Fibroblast of the aortic adventitia (primary cell): ENCODE measurements around the gene SPDYE3. TPM values are rescaled to one million over a fixed set of nuclear protein-coding genes. Genes with fewer than 3 reads are reported as not detected.

Source experiments
- DNase-seq: peaks from one replicate; pipeline ENCODE4 v3.0.0-alpha.2; 2010; ENCODE audit warnings: low read depth
- H3K4me3 ChIP-seq: 2 replicates; pipeline ENCODE4 v1.5.1; 2011; ENCODE audit warnings: low read depth, mild to moderate bottlenecking, control low read depth, low read length, moderate library complexity
- total RNA-seq: library from RNA; depleted of rRNA; stranded (reverse); fragments of >200 nt; gene quantifications from 2 replicates; pipeline ENCODE4 v1.2.3, GENCODE V29; 2012; ENCODE audit warnings: low replicate concordance
- TF ChIP-seq, protein P1 (sequence below): IDR thresholded peaks from 2 replicates; pipeline ENCODE4 v1.5.1; 2011; ENCODE audit warnings: mild to moderate bottlenecking, low read length, control low read depth, inconsistent platforms; ENCODE audit not compliant: insufficient read depth

The SPDYE3 gene
- total RNA-seq, 1 donor = not detected

DNA sequence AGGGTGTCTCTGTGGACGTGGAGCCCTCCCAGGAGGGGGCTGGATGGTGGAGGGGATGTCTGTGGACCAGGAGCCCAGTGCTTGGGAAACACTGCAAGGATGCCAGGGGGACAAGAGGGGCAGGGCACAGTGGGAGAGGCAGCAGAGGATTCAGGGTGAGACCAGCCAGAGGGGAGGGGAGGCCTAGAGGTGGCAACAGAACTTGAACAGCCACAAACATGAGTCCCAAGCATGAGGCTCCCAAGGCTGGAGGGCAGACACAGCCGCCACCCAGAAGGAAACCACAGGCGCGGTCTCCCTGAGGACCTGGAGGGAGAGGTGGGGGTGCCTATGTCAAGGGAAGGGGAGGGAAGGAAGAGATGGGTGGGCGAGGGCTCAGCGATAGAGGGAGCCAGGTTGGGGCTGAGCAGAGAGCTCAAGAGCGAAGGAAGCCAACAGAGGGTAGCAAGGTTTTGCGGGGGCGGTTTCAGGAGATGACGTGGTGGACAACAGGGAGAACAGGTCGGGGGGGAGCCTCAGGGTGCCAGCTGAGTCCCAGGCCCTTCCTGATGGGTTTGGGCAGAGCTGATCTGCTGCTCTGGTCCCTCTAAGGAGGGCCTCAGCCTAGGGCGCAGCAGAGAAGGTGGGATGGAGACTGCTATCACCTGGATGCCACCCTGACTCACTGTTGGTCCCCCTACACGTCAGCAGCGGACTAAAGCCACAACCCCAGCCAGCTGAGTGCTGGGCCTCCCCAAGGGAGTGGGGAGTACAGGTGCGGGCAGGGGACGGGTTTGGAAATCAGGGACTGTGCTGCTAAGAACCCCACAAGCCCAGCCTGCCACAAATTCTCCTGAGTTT lies 59.1 kb downstream of the SPDYE3 start:
- TF ChIP-seq, protein P1, sequence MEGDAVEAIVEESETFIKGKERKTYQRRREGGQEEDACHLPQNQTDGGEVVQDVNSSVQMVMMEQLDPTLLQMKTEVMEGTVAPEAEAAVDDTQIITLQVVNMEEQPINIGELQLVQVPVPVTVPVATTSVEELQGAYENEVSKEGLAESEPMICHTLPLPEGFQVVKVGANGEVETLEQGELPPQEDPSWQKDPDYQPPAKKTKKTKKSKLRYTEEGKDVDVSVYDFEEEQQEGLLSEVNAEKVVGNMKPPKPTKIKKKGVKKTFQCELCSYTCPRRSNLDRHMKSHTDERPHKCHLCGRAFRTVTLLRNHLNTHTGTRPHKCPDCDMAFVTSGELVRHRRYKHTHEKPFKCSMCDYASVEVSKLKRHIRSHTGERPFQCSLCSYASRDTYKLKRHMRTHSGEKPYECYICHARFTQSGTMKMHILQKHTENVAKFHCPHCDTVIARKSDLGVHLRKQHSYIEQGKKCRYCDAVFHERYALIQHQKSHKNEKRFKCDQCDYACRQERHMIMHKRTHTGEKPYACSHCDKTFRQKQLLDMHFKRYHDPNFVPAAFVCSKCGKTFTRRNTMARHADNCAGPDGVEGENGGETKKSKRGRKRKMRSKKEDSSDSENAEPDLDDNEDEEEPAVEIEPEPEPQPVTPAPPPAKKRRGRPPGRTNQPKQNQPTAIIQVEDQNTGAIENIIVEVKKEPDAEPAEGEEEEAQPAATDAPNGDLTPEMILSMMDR = no peak
- no peak overlapping the region for H3K4me3 ChIP-seq
- no peak for DNase-seq

DNA sequence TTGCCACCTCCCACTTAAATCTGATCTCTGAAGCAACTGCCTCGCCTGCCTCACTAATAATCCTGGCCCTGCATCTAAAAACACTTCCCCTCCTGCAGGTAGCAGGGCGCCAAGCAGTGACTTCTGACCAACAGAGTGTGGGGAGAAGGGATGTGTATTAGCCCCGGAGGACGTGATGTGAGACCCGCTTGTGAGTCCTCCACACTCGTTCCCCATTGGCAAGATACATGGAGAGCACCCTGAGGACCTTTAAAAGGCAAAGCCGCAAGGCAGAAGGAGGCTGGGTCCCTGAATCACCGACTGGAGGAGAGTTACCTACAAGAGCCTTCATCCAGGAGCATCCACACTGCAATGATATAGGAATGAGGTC lies 59.7 kb downstream of the SPDYE3 start:
- DNase-seq = no peak
- TF ChIP-seq, protein P1 = no peak
- no peak overlapping the region for H3K4me3 ChIP-seq

GRCh38 chr7:100367676-100368613 lies 60.4 kb downstream of the SPDYE3 start:
- H3K4me3 ChIP-seq = no peak overlapping the region
- TF ChIP-seq, protein P1 = no peak
- no peak for DNase-seq

- TF ChIP-seq, protein P1 = no peak
- DNase-seq = no peak
- no peak overlapping the region for H3K4me3 ChIP-seq
Measured at GRCh38 chr7:100369105-100369504, 61.6 kb downstream of the SPDYE3 start.

DNA sequence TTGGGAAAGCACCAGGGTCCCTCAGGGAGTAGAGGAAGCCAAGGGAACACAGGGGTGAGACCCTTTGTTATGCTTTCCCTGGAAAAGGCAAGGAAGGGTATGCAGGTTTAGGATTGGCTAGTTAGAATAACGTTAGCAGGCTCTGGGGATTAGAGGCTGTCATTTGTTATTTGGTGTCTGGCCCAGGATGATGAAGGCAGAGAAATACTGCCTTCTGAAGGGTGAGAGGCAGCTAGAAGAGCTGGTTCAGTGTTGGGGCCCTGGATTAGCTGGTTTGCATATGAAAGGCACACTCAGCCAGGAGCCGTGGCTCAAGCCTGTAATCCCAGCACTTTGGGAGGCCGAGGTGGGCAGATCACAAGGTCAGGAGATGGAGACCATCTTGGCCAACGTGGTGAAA lies 62.8 kb downstream of the SPDYE3 start:
- TF ChIP-seq, protein P1 = no peak
- no peak for DNase-seq
- H3K4me3 ChIP-seq = no peak overlapping the region

DNA sequence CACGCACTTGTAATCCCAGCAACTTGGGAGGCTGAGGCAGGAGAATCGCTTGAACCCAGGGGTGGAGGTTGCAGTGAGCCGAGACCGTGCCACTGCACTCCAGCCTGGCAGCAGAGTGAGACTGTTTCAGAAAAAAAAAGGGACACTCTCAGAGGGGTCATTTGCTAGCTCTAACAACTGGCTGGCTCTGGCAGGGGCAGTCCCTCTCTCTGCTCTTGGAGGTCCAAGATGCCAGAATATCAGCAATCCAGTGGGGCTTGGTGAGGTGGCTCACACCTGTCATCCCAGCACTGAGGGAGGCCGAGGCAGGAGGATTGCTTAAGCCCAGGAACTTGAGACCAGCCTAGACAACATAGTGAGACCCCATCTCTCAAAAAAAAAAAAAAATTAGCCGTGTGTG lies 63.2 kb downstream of the SPDYE3 start:
- TF ChIP-seq, protein P1 = no peak
- DNase-seq = no peak
- no peak overlapping the region for H3K4me3 ChIP-seq
